A549 (cell line): ENCODE results near the gene TLE1.

Source experiments
- BHLHE40 ChIP-seq: IDR thresholded peaks from 2 replicates; pipeline ENCODE4 v1.6.1; 2012; ENCODE audit warnings: low read depth, low read length, inconsistent platforms
- CEBPB ChIP-seq, 2 experiments: fragments of >200 bp in 1 of 2; sonication (Bioruptor Twin) in 1 of 2; formaldehyde crosslinking in 1 of 2; IDR thresholded peaks; 2 replicates each; pipeline ENCODE4 v1.6.1; 2012 to 2016
- CHD2 ChIP-seq: fragments of 150-350 bp; IDR thresholded peaks from 2 replicates; pipeline ENCODE4 v1.6.1; 2014; ENCODE audit warnings: low read length; ENCODE audit not compliant: partially characterized antibody
- EP300 ChIP-seq, 2 experiments: fragments of >200 bp; sonication (Bioruptor Twin); formaldehyde crosslinking; IDR thresholded peaks; 2 replicates in 1 of 2; 3 replicates in 1 of 2; pipeline ENCODE4 v1.6.1; 2016 to 2017
- ESRRA ChIP-seq: fragments of 150-350 bp; IDR thresholded peaks from 2 replicates; pipeline ENCODE4 v1.6.1; 2014; ENCODE audit warnings: mild to moderate bottlenecking, low read length, borderline replicate concordance
- FOSL2 ChIP-seq, 2 experiments: fragments of 450-650 bp in 1 of 2; fragments of >200 bp in 1 of 2; sonication (Bioruptor Twin) in 1 of 2; formaldehyde crosslinking; IDR thresholded peaks; 2 replicates each; pipeline versions ENCODE4 v1.5.0 to v1.6.1; 2016 to 2020; ENCODE audit warnings: mild to moderate bottlenecking in 1 of 2, moderate library complexity in 1 of 2
- MAX ChIP-seq: IDR thresholded peaks from 2 replicates; pipeline ENCODE4 v1.6.1; 2012
- MYC ChIP-seq: IDR thresholded peaks from 2 replicates; pipeline ENCODE4 v1.6.1; 2012; ENCODE audit warnings: mild to moderate bottlenecking, inconsistent platforms, low read length, improper control_type of control experiment, borderline replicate concordance
- PHF8 ChIP-seq: fragments of 200-600 bp; sonication (generic); IDR thresholded peaks from 2 replicates; pipeline ENCODE4 v1.6.1; 2016; ENCODE audit warnings: low read depth, mild to moderate bottlenecking, antibody characterized with exemption, moderate library complexity, borderline replicate concordance
- POLR2A ChIP-seq: IDR thresholded peaks from 2 replicates; pipeline ENCODE4 v1.6.1; 2012; ENCODE audit warnings: mild to moderate bottlenecking, low read length
- RAD21 ChIP-seq, 2 experiments: fragments of >200 bp in 1 of 2; sonication (Bioruptor Twin) in 1 of 2; formaldehyde crosslinking in 1 of 2; IDR thresholded peaks in 1 of 2; conservative IDR thresholded peaks in 1 of 2; 2 replicates in 1 of 2; 3 replicates in 1 of 2; pipeline ENCODE4 v1.6.1; 2012 to 2018; ENCODE audit warnings: inconsistent platforms in 1 of 2
- ZNF302 ChIP-seq: fragments of 250-450 bp; sonication (Bioruptor Pico); IDR thresholded peaks from 2 replicates; pipeline ENCODE4 v1.9.0; 2021; ENCODE audit warnings: inconsistent platforms, mild to moderate bottlenecking, moderate library complexity
- TF ChIP-seq, protein P1 (sequence below): fragments of >200 bp; sonication (Bioruptor Twin); formaldehyde crosslinking; IDR thresholded peaks from 3 replicates; pipeline ENCODE4 v1.5.1; 2016
- TF ChIP-seq, protein P2 (sequence below): fragments of 200-600 bp; sonication (generic); IDR thresholded peaks from 2 replicates; pipeline ENCODE4 v1.6.1; 2016; ENCODE audit warnings: antibody characterized with exemption, mild to moderate bottlenecking, moderate library complexity

DNA sequence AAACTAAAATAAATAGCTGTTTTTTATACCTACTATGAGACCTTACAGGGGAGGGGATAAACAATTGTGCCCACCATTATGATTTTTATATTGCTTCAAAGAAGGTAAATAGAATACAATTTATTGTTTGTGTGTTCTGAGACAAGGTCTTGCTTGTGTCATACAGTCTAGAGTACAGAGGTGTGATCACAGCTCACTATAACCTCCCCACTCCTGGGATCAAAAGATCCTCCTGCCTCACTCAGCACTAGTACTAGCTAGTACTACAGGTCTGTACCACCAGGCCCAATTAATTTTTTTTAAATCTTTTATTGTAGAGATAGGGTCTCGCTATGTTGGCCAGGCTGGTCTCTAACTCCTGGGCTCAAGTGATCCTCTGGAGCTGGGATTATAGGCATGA, 11.3 kb downstream of the TLE1 start:
- TF ChIP-seq CEBPB (IDR thresholded peaks at IDR 0.05) = no peak
- no peak for TF ChIP-seq RAD21 (conservative IDR thresholded peaks at IDR 0.05 in 1 of 2, IDR thresholded peaks at IDR 0.05 in 1 of 2)
- TF ChIP-seq FOSL2 (IDR thresholded peaks at IDR 0.05) = no peak
- no peak for TF ChIP-seq FOSL2 (CRISPR knock-in tag; IDR thresholded peaks at IDR 0.05)
- no peak for TF ChIP-seq POLR2A
- TF ChIP-seq, protein P1, sequence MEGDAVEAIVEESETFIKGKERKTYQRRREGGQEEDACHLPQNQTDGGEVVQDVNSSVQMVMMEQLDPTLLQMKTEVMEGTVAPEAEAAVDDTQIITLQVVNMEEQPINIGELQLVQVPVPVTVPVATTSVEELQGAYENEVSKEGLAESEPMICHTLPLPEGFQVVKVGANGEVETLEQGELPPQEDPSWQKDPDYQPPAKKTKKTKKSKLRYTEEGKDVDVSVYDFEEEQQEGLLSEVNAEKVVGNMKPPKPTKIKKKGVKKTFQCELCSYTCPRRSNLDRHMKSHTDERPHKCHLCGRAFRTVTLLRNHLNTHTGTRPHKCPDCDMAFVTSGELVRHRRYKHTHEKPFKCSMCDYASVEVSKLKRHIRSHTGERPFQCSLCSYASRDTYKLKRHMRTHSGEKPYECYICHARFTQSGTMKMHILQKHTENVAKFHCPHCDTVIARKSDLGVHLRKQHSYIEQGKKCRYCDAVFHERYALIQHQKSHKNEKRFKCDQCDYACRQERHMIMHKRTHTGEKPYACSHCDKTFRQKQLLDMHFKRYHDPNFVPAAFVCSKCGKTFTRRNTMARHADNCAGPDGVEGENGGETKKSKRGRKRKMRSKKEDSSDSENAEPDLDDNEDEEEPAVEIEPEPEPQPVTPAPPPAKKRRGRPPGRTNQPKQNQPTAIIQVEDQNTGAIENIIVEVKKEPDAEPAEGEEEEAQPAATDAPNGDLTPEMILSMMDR = no peak
- no peak for TF ChIP-seq BHLHE40
- TF ChIP-seq ESRRA = no peak
- TF ChIP-seq PHF8 = no peak
- TF ChIP-seq CHD2 = no peak
- no peak for TF ChIP-seq MAX
- no peak for TF ChIP-seq ZNF302
- TF ChIP-seq, protein P2, sequence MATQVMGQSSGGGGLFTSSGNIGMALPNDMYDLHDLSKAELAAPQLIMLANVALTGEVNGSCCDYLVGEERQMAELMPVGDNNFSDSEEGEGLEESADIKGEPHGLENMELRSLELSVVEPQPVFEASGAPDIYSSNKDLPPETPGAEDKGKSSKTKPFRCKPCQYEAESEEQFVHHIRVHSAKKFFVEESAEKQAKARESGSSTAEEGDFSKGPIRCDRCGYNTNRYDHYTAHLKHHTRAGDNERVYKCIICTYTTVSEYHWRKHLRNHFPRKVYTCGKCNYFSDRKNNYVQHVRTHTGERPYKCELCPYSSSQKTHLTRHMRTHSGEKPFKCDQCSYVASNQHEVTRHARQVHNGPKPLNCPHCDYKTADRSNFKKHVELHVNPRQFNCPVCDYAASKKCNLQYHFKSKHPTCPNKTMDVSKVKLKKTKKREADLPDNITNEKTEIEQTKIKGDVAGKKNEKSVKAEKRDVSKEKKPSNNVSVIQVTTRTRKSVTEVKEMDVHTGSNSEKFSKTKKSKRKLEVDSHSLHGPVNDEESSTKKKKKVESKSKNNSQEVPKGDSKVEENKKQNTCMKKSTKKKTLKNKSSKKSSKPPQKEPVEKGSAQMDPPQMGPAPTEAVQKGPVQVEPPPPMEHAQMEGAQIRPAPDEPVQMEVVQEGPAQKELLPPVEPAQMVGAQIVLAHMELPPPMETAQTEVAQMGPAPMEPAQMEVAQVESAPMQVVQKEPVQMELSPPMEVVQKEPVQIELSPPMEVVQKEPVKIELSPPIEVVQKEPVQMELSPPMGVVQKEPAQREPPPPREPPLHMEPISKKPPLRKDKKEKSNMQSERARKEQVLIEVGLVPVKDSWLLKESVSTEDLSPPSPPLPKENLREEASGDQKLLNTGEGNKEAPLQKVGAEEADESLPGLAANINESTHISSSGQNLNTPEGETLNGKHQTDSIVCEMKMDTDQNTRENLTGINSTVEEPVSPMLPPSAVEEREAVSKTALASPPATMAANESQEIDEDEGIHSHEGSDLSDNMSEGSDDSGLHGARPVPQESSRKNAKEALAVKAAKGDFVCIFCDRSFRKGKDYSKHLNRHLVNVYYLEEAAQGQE = no peak
- TF ChIP-seq EP300 (IDR thresholded peaks at IDR 0.05) = no peak
- no peak for TF ChIP-seq MYC
